SK-N-MC (cell line): ENCODE results near the gene ADAMTS3.

Experiments
- EZH2 ChIP-seq: fragments of 200-600 bp; sonication (generic); IDR thresholded peaks from one replicate; pipeline ENCODE4 v1.6.1; 2017; ENCODE audit warnings: antibody characterized with exemption
- FOXP2 ChIP-seq: optimal IDR thresholded peaks from 2 replicates; pipeline ENCODE3; 2011; ENCODE audit warnings: mild to moderate bottlenecking, moderate library complexity; ENCODE audit not compliant: insufficient read depth; ENCODE audit errors: extremely low read length, control extremely low read depth
- POLR2AphosphoS5 ChIP-seq: IDR thresholded peaks from 2 replicates; pipeline ENCODE4 v1.6.1; 2012; ENCODE audit warnings: mild to moderate bottlenecking, low read depth, low read length, borderline replicate concordance

DNA sequence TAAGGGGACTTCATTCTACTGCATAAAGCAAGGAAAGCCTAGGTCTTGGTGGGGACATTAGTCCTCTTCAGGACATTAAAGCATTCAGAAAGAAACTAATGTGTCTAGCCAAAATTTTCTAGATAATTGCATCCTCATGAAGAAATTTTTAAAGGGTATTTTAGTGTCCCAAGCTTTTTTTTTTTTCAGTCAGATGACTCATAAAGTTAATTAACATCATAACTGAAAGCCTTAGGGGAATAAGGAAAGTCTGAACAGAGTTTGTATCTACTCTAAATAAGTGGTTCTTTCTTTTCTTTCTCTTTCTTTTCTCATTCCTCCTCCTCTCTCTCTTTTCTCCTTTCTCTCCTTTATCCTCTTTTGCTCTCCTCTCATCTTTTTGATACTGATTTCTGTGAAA, 202.4 kb downstream of the ADAMTS3 start:
- no peak for TF ChIP-seq POLR2AphosphoS5
- no peak for TF ChIP-seq EZH2
- TF ChIP-seq FOXP2: no peak
